HepG2 (cell line): ENCODE data around the gene WDSUB1. TPM values are rescaled to one million over a fixed set of nuclear protein-coding genes. Genes with fewer than 3 reads are reported as not detected.

Experiments
- ATAC-seq: fragments of 200-7000 bp; cut with Tn5 transposase; 3 replicates; pipeline ENCODE4 v1.9.1; 2020; ENCODE audit warnings: mild to moderate bottlenecking, moderate library complexity
- BruUV-seq: library from RNA; stranded (reverse); fragments of 400-500 nt; replicated peaks from 2 replicates; lab custom pipeline; 2021; lab: Mats Ljungman, UMichigan
- CTCF ChIA-PET: fragments of 300-600 bp; formaldehyde crosslinking; extraction: SDS; loops from one replicate; lab custom pipeline; 2021; ENCODE audit warnings: low total read pairs, inconsistent platforms, low intra/inter-chr PET ratio; lab: Yijun Ruan, JAX
- POLR2A ChIA-PET: fragments of 350-600 bp; sonication (Branson Sonifier 250); formaldehyde crosslinking; loops from one replicate; lab custom pipeline; 2020; ENCODE audit warnings: antibody characterized with exemption, inconsistent platforms; lab: Yijun Ruan, JAX
- DNase-seq: peaks from one replicate; pipeline ENCODE4 v3.0.0-alpha.2; 2015; ENCODE audit warnings: low spot score
- FAIRE-seq: peaks from 3 replicates; lab custom pipeline; 2011; peaks lifted over from hg19 to GRCh38; lab: Jason Lieb, UNC
- H2AFZ ChIP-seq: one replicate; pipeline ENCODE4 v1.6.1; 2011; ENCODE audit warnings: low read length, inconsistent platforms
- H3K27ac ChIP-seq: fragments of 300-600 bp; 3 replicates; pipeline ENCODE4 v1.8.0; 2011; ENCODE audit warnings: mixed run types, mild to moderate bottlenecking, mixed read lengths, low read length, inconsistent platforms; ENCODE audit not compliant: insufficient read depth; ENCODE audit errors: extremely low read length
- H3K27me3 ChIP-seq, 2 experiments: fragments of 200-600 bp in 1 of 2; 2 replicates in 1 of 2; 3 replicates in 1 of 2; pipeline versions ENCODE4 v1.6.0 to v1.8.0; 2011; ENCODE audit warnings: low read length in 2 of 2, mild to moderate bottlenecking in 2 of 2, moderate library complexity in 2 of 2, inconsistent platforms in 1 of 2; ENCODE audit not compliant: insufficient read depth in 2 of 2, control insufficient read depth in 1 of 2
- H3K36me3 ChIP-seq, 2 experiments: fragments of 200-600 bp in 1 of 2; replicated peaks in 1 of 2; 2 replicates in 1 of 2; 3 replicates in 1 of 2; pipeline versions ENCODE4 v1.5.1 to v1.8.0; 2011; ENCODE audit warnings: low read length in 2 of 2, inconsistent platforms in 1 of 2; ENCODE audit not compliant: insufficient read depth in 2 of 2, control insufficient read depth in 1 of 2
- H3K4me1 ChIP-seq: 2 replicates; pipeline ENCODE4 v1.5.1; 2012; ENCODE audit warnings: low read length, inconsistent platforms; ENCODE audit not compliant: insufficient read depth
- H3K4me2 ChIP-seq: 2 replicates; pipeline ENCODE4 v1.6.0; 2011; ENCODE audit warnings: low read depth, low read length, inconsistent platforms
- H3K4me3 ChIP-seq, 3 experiments: fragments of 200-600 bp in 1 of 3; sonication (generic), shearing (Covaris generic) in 1 of 3; replicated peaks in 1 of 3; 2 replicates each; pipeline ENCODE4 v1.5.1; 2011 to 2016; ENCODE audit warnings: low read length in 3 of 3, inconsistent platforms in 2 of 3, low read depth in 2 of 3, mild to moderate bottlenecking in 2 of 3, control low read depth in 1 of 3, mixed read lengths in 1 of 3; ENCODE audit not compliant: insufficient read depth in 1 of 3
- H3K79me2 ChIP-seq: one replicate; pipeline ENCODE4 v1.6.1; 2011; ENCODE audit warnings: low read length, inconsistent platforms; ENCODE audit not compliant: insufficient read depth
- H3K9ac ChIP-seq: 2 replicates; pipeline ENCODE4 v1.6.0; 2011; ENCODE audit warnings: mild to moderate bottlenecking, low read depth, low read length, inconsistent platforms; ENCODE audit not compliant: insufficient read depth
- H3K9me3 ChIP-seq: 2 replicates; pipeline ENCODE4 v1.5.1; 2012; ENCODE audit warnings: mild to moderate bottlenecking, low read length
- H4K20me1 ChIP-seq: 2 replicates; pipeline ENCODE4 v1.6.0; 2011; ENCODE audit warnings: inconsistent platforms, mild to moderate bottlenecking, low read length, moderate library complexity; ENCODE audit not compliant: insufficient read depth
- HNF4G ChIP-seq, 2 experiments: sonication (generic) in 1 of 2; formaldehyde crosslinking in 1 of 2; IDR thresholded peaks; 2 replicates each; pipeline versions ENCODE4 v1.4.0 to v1.6.1; 2011 to 2020; ENCODE audit warnings: borderline replicate concordance in 2 of 2, low read depth in 2 of 2, mild to moderate bottlenecking in 2 of 2, low read length in 1 of 2, missing genetic modification reagents in 1 of 2, moderate library complexity in 1 of 2
- MATR3 ChIP-seq: sonication (generic); formaldehyde crosslinking; IDR thresholded peaks from 2 replicates; pipeline ENCODE4 v1.4.0; 2020; ENCODE audit warnings: missing genetic modification reagents
- MIER2 ChIP-seq: IDR thresholded peaks from 2 replicates; pipeline ENCODE4 v1.6.1; 2016; ENCODE audit warnings: missing biosample characterization, missing genetic modification reagents
- MXD3 ChIP-seq: IDR thresholded peaks from 2 replicates; pipeline ENCODE4 v1.6.1; 2016; ENCODE audit warnings: mild to moderate bottlenecking, missing biosample characterization, missing genetic modification reagents
- POLR2AphosphoS5 ChIP-seq: IDR thresholded peaks from 2 replicates; pipeline ENCODE4 v1.6.1; 2012; ENCODE audit warnings: low read depth, low read length
- SOX5 ChIP-seq: IDR thresholded peaks from 2 replicates; pipeline ENCODE4 v1.6.1; 2016; ENCODE audit warnings: borderline replicate concordance
- TBX2 ChIP-seq: sonication (generic); formaldehyde crosslinking; IDR thresholded peaks from 2 replicates; pipeline ENCODE4 v1.5.0; 2020; ENCODE audit warnings: missing genetic modification reagents, mild to moderate bottlenecking, borderline replicate concordance
- TBX3 ChIP-seq: fragments of 450-650 bp; IDR thresholded peaks from 2 replicates; pipeline ENCODE4 v1.6.1; 2017; ENCODE audit warnings: antibody characterized with exemption, mild to moderate bottlenecking, inconsistent platforms, borderline replicate concordance
- ZNF205 ChIP-seq: IDR thresholded peaks from 2 replicates; pipeline ENCODE4 v1.6.1; 2018; ENCODE audit warnings: missing biosample characterization, missing genetic modification reagents
- ZNF253 ChIP-seq: sonication (generic); formaldehyde crosslinking; IDR thresholded peaks from 2 replicates; pipeline ENCODE4 v1.8.0; 2022; ENCODE audit warnings: mild to moderate bottlenecking, missing genetic modification reagents, borderline replicate concordance
- ZNF274 ChIP-seq: sonication (generic); formaldehyde crosslinking; IDR thresholded peaks from 2 replicates; pipeline ENCODE4 v1.5.1; 2020; ENCODE audit warnings: mild to moderate bottlenecking, missing genetic modification reagents
- ZNF292 ChIP-seq: sonication (generic); formaldehyde crosslinking; IDR thresholded peaks from 2 replicates; pipeline ENCODE4 v1.8.1; 2022; ENCODE audit warnings: mild to moderate bottlenecking, low read depth, missing genetic modification reagents, borderline replicate concordance
- ZNF354B ChIP-seq: sonication (generic); formaldehyde crosslinking; IDR thresholded peaks from 2 replicates; pipeline ENCODE4 v1.8.0; 2022; ENCODE audit warnings: mild to moderate bottlenecking, missing genetic modification reagents
- ZNF484 ChIP-seq: sonication (generic); formaldehyde crosslinking; IDR thresholded peaks from 2 replicates; pipeline ENCODE4 v1.5.1; 2020; ENCODE audit warnings: mild to moderate bottlenecking, low read depth, missing genetic modification reagents, borderline replicate concordance
- ZNF605 ChIP-seq: sonication (generic); formaldehyde crosslinking; IDR thresholded peaks from 2 replicates; pipeline ENCODE4 v1.8.0; 2022; ENCODE audit warnings: mild to moderate bottlenecking, missing genetic modification reagents
- ZNF891 ChIP-seq: sonication (generic); formaldehyde crosslinking; IDR thresholded peaks from 2 replicates; pipeline ENCODE4 v1.5.0; 2020; ENCODE audit warnings: mild to moderate bottlenecking, missing genetic modification reagents
- ZSCAN30 ChIP-seq: sonication (generic); formaldehyde crosslinking; IDR thresholded peaks from 2 replicates; pipeline ENCODE4 v1.5.0; 2020; ENCODE audit warnings: mild to moderate bottlenecking, missing genetic modification reagents
- in situ Hi-C: cut with HindIII; loops from 2 replicates; pipeline ENCODE4 v1.10.0; 2017; ENCODE audit warnings: low pct_unique_long_range_greater_than_20kb; ENCODE audit not compliant: extremely low pct_ligation_motif_present
- intact Hi-C: fragments of 100-400 bp; cut with micrococcal nuclease; formaldehyde crosslinking; loops from one replicate; pipeline ENCODE4 v1.10.0; 2022; ENCODE audit not compliant: unreplicated experiment
- polyA plus RNA-seq, 8 experiments: library from polyadenylated mRNA; depleted of rRNA in 3 of 8; stranded (reverse) in 7 of 8; unstranded in 1 of 8; fragments of >200 nt; fragmentation: Illumina TruSeq in 4 of 8; extraction: Trizol in 4 of 8; gene quantifications; 2 replicates each; pipeline versions ENCODE4 v1.2.1 to v1.2.3, GENCODE V29; 2011 to 2016; ENCODE audit warnings: low read depth in 4 of 8, missing spikeins in 1 of 8, mixed read lengths in 1 of 8; ENCODE audit not compliant: insufficient read depth in 1 of 8
- total RNA-seq, 5 experiments: library from RNA; depleted of rRNA; stranded (reverse); fragments of >200 nt; fragmentation: Illumina TruSeq; extraction: Trizol; gene quantifications; 2 replicates each; pipeline ENCODE4 v1.2.3, GENCODE V29; 2016; ENCODE audit warnings: low read depth in 1 of 5
- TF ChIP-seq, protein P1 (sequence below): sonication (generic); formaldehyde crosslinking; conservative IDR thresholded peaks from 2 replicates; pipeline ENCODE4 v1.8.0; 2022; ENCODE audit warnings: missing genetic modification reagents
- TF ChIP-seq, protein P2 (sequence below): sonication (generic); formaldehyde crosslinking; conservative IDR thresholded peaks from 2 replicates; pipeline ENCODE4 v1.8.0; 2022; ENCODE audit warnings: low read depth, missing genetic modification reagents

Gene WDSUB1
- total and polyA plus RNA-seq, 2 of the 13 experiments (the other 11 are each of a cell fraction or from before 2014, with no cell fraction given): 10.1 to 10.7 TPM

- in situ Hi-C loops (no loop called here), intact Hi-C loops (no loop called here)
- no peak overlapping the region for H2AFZ ChIP-seq
- H4K20me1 ChIP-seq: no peaks in the 10 kb centered on the region
- H3K27me3 ChIP-seq: no peaks in the 10 kb centered on the region
- peaks cover 6 to 24% of the 10 kb centered on the region in 2 experiments for H3K36me3 ChIP-seq
- ChIA-PET POLR2A (no interaction called here), CTCF (no interaction called here)
- no peak overlapping the region for H3K27ac ChIP-seq
- FAIRE-seq: no peak
- ATAC-seq: no peak
- H3K4me3 ChIP-seq: no peak overlapping the region
- no peaks in the 10 kb centered on the region for H3K79me2 ChIP-seq
- DNase-seq: no peak
- no peak overlapping the region for H3K9ac ChIP-seq
- no peak overlapping the region for H3K4me2 ChIP-seq
- no peaks in the 10 kb centered on the region for H3K4me1 ChIP-seq
- no peaks in the 10 kb centered on the region for H3K9me3 ChIP-seq
- BruUV-seq: no TSS peak
- TF ChIP-seq ZNF354B (CRISPR knock-in tag): no peak
- TF ChIP-seq ZNF205: no peak
- no peak for TF ChIP-seq ZNF605 (CRISPR knock-in tag)
- no peak for TF ChIP-seq MXD3 (CRISPR knock-in tag)
- no peak for TF ChIP-seq ZSCAN30 (CRISPR knock-in tag)
- TF ChIP-seq ZNF274 (CRISPR knock-in tag): no peak
- TF ChIP-seq SOX5: no peak
- TF ChIP-seq HNF4G (IDR thresholded peaks at IDR 0.05; ENCODE audit: borderline replicate concordance, low read depth, low read length): no peak
- TF ChIP-seq HNF4G (CRISPR knock-in tag; IDR thresholded peaks at IDR 0.05; ENCODE audit: borderline replicate concordance, low read depth): no peak
- no peak for TF ChIP-seq ZNF253 (CRISPR knock-in tag)
- TF ChIP-seq POLR2AphosphoS5: no peak
- TF ChIP-seq, protein P1, sequence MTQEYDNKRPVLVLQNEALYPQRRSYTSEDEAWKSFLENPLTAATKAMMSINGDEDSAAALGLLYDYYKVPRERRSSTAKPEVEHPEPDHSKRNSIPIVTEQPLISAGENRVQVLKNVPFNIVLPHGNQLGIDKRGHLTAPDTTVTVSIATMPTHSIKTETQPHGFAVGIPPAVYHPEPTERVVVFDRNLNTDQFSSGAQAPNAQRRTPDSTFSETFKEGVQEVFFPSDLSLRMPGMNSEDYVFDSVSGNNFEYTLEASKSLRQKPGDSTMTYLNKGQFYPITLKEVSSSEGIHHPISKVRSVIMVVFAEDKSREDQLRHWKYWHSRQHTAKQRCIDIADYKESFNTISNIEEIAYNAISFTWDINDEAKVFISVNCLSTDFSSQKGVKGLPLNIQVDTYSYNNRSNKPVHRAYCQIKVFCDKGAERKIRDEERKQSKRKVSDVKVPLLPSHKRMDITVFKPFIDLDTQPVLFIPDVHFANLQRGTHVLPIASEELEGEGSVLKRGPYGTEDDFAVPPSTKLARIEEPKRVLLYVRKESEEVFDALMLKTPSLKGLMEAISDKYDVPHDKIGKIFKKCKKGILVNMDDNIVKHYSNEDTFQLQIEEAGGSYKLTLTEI (CRISPR knock-in tag): no peak
- TF ChIP-seq, protein P2, sequence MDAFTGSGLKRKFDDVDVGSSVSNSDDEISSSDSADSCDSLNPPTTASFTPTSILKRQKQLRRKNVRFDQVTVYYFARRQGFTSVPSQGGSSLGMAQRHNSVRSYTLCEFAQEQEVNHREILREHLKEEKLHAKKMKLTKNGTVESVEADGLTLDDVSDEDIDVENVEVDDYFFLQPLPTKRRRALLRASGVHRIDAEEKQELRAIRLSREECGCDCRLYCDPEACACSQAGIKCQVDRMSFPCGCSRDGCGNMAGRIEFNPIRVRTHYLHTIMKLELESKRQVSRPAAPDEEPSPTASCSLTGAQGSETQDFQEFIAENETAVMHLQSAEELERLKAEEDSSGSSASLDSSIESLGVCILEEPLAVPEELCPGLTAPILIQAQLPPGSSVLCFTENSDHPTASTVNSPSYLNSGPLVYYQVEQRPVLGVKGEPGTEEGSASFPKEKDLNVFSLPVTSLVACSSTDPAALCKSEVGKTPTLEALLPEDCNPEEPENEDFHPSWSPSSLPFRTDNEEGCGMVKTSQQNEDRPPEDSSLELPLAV (CRISPR knock-in tag): no peak
- no peak for TF ChIP-seq ZNF484 (CRISPR knock-in tag)
- TF ChIP-seq ZNF891 (CRISPR knock-in tag): no peak
- TF ChIP-seq TBX2: no peak
- TF ChIP-seq ZNF292 (CRISPR knock-in tag): no peak
- TF ChIP-seq TBX3: no peak
- no peak for TF ChIP-seq MIER2
- TF ChIP-seq MATR3 (CRISPR knock-in tag): no peak
Measured at GRCh38 chr2:159243529-159243928, 43.0 kb downstream of the WDSUB1 start.
